GM12878 (cell line): ENCODE results near the gene PRTFDC1. TPM values are rescaled to one million over a fixed set of nuclear protein-coding genes. Genes with fewer than 3 reads are reported as not detected.

Experiments used
- ATAC-seq: fragments of 200-7000 bp; cut with Tn5 transposase; 3 replicates; pipeline ENCODE4 v1.9.1; 2020; ENCODE audit warnings: mild to moderate bottlenecking, moderate library complexity
- BruUV-seq: library from RNA; stranded (reverse); fragments of 400-500 nt; replicated peaks from 2 replicates; lab custom pipeline; 2021; lab: Mats Ljungman, UMichigan
- CTCF ChIA-PET: fragments of 300-600 bp; sonication (Branson Sonifier 250); formaldehyde crosslinking; extraction: SDS; loops from one replicate; lab custom pipeline; 2021; ENCODE audit warnings: inconsistent platforms; lab: Yijun Ruan, JAX
- POLR2A ChIA-PET: fragments of 350-600 bp; formaldehyde crosslinking; extraction: SDS; loops from one replicate; lab custom pipeline; 2021; ENCODE audit warnings: inconsistent platforms; lab: Charles Lee
- RAD21 ChIA-PET: fragments of 300-600 bp; sonication (Branson Sonifier 250); formaldehyde crosslinking; loops from one replicate; lab custom pipeline; 2023; ENCODE audit warnings: antibody characterized with exemption; ENCODE audit not compliant: unreplicated experiment; lab: Charles Lee
- SMC1A ChIA-PET: fragments of 300-600 bp; sonication (Branson Sonifier 250); formaldehyde crosslinking; loops from one replicate; lab custom pipeline; 2023; ENCODE audit not compliant: unreplicated experiment, uncharacterized antibody; lab: Charles Lee
- DNase-seq: peaks from one replicate; pipeline ENCODE4 v3.0.0-alpha.2; 2011; ENCODE audit warnings: low read depth, low spot score
- FAIRE-seq: peaks from 3 replicates; lab custom pipeline; 2011; peaks lifted over from hg19 to GRCh38; lab: Jason Lieb, UNC
- H2AFZ ChIP-seq: 2 replicates; pipeline ENCODE4 v1.6.0; 2011; ENCODE audit warnings: low read depth, low read length, control low read depth; ENCODE audit not compliant: control insufficient read depth
- H3K27ac ChIP-seq: 2 replicates; pipeline ENCODE4 v1.5.1; 2011; ENCODE audit warnings: control low read depth; ENCODE audit not compliant: control insufficient read depth, insufficient read depth
- H3K27me3 ChIP-seq, 2 experiments: replicated peaks in 1 of 2; 2 replicates each; pipeline versions ENCODE4 v1.6.0 to v1.6.1; 2011; ENCODE audit warnings: low read length in 1 of 2; ENCODE audit not compliant: control insufficient read depth in 2 of 2, insufficient read depth in 2 of 2
- H3K36me3 ChIP-seq, 2 experiments: 2 replicates each; pipeline ENCODE4 v1.5.1; 2011; ENCODE audit warnings: low read length in 1 of 2; ENCODE audit not compliant: control insufficient read depth in 2 of 2, insufficient read depth in 2 of 2
- H3K4me1 ChIP-seq: 2 replicates; pipeline ENCODE4 v1.6.1; 2011; ENCODE audit warnings: mild to moderate bottlenecking, low read length, moderate library complexity, mixed read lengths; ENCODE audit not compliant: control insufficient read depth, insufficient read depth
- H3K4me2 ChIP-seq: 2 replicates; pipeline ENCODE4 v1.6.0; 2011; ENCODE audit warnings: control low read depth; ENCODE audit not compliant: control insufficient read depth, insufficient read depth
- H3K4me3 ChIP-seq: fragments of 200-600 bp; sonication (generic); 2 replicates; pipeline ENCODE4 v1.5.1; 2016
- H3K79me2 ChIP-seq: 2 replicates; pipeline ENCODE4 v1.6.0; 2011; ENCODE audit warnings: low read length; ENCODE audit not compliant: control insufficient read depth, insufficient read depth
- H3K9ac ChIP-seq: 2 replicates; pipeline ENCODE4 v1.8.0; 2011; ENCODE audit warnings: low read length, control low read depth, mixed read lengths; ENCODE audit not compliant: control insufficient read depth, insufficient read depth
- H3K9me3 ChIP-seq: replicated peaks from 3 replicates; pipeline ENCODE4 v1.5.1; 2011; ENCODE audit warnings: mild to moderate bottlenecking, low read length; ENCODE audit not compliant: control insufficient read depth, insufficient read depth
- H4K20me1 ChIP-seq: 2 replicates; pipeline ENCODE4 v1.6.0; 2011; ENCODE audit not compliant: control insufficient read depth, insufficient read depth
- EED ChIP-seq: sonication (generic); IDR thresholded peaks from 2 replicates; pipeline ENCODE4 v1.6.1; 2016; ENCODE audit warnings: antibody characterized with exemption, low read depth
- HDGF ChIP-seq: fragments of 450-650 bp; IDR thresholded peaks from 2 replicates; pipeline ENCODE4 v1.6.1; 2016; ENCODE audit warnings: antibody characterized with exemption
- KDM1A ChIP-seq: fragments of 200-600 bp; sonication (generic); IDR thresholded peaks from 2 replicates; pipeline ENCODE4 v1.6.1; 2016; ENCODE audit warnings: borderline replicate concordance
- LARP7 ChIP-seq: fragments of 450-650 bp; IDR thresholded peaks from 2 replicates; pipeline ENCODE4 v1.6.1; 2017; ENCODE audit warnings: mild to moderate bottlenecking
- POLR2AphosphoS2 ChIP-seq: IDR thresholded peaks from 2 replicates; pipeline ENCODE4 v1.6.1; 2011; ENCODE audit warnings: low read depth, mild to moderate bottlenecking, low read length, improper control_type of control experiment, moderate library complexity
- RAD51 ChIP-seq: fragments of 450-650 bp; IDR thresholded peaks from 2 replicates; pipeline ENCODE4 v1.6.1; 2016; ENCODE audit warnings: moderate library complexity, mild to moderate bottlenecking, inconsistent platforms
- RELA ChIP-seq: fragments of 450-650 bp; IDR thresholded peaks from 2 replicates; pipeline ENCODE4 v1.8.0; 2014; ENCODE audit warnings: borderline replicate concordance; ENCODE audit not compliant: partially characterized antibody
- SUPT20H ChIP-seq: IDR thresholded peaks from 2 replicates; pipeline ENCODE4 v1.6.1; 2011; ENCODE audit warnings: low read depth, mild to moderate bottlenecking, low read length, moderate library complexity, borderline replicate concordance; ENCODE audit not compliant: control insufficient read depth
- TBL1XR1 ChIP-seq: IDR thresholded peaks from 2 replicates; pipeline ENCODE4 v1.6.1; 2012; ENCODE audit warnings: low read depth, low read length, improper control_type of control experiment
- ZBED1 ChIP-seq: IDR thresholded peaks from 2 replicates; pipeline ENCODE4 v1.6.1; 2016; ENCODE audit warnings: borderline replicate concordance
- ZNF24 ChIP-seq: fragments of 450-650 bp; IDR thresholded peaks from 2 replicates; pipeline ENCODE4 v1.6.1; 2017; ENCODE audit warnings: antibody characterized with exemption, mild to moderate bottlenecking
- in situ Hi-C: fragments of 300-500 bp; cut with MboI; formaldehyde crosslinking; loops from 9 replicates; pipeline ENCODE4 v1.14.3; 2018; ENCODE audit warnings: mixed read lengths
- intact Hi-C: fragments of 100-400 bp; cut with micrococcal nuclease; formaldehyde crosslinking; loops from one replicate; pipeline ENCODE4 v1.14.2; 2022; ENCODE audit not compliant: unreplicated experiment
- polyA plus RNA-seq, 11 experiments: library from polyadenylated mRNA; depleted of rRNA in 4 of 11; unstranded in 6 of 11; stranded (reverse) in 5 of 11; fragments of >200 nt; fragmentation: Nextera tagmentation in 4 of 11; fragmentation: Illumina TruSeq in 1 of 11; extraction: Ambion mirVana in 4 of 11; extraction: Trizol in 1 of 11; gene quantifications; 1 replicate in 1 of 11; 2 replicates in 10 of 11; pipeline versions ENCODE4 v1.2.1 to v1.2.3, GENCODE V29; 2011 to 2016; ENCODE audit warnings: inconsistent platforms in 2 of 11, missing spikeins in 2 of 11, low read depth in 1 of 11
- total RNA-seq, 4 experiments: library from RNA; depleted of rRNA in 3 of 4; stranded (reverse); fragments of >200 nt in 3 of 4; fragmentation: Illumina TruSeq in 1 of 4; extraction: Trizol in 1 of 4; gene quantifications; 2 replicates each; pipeline versions ENCODE4 v1.2.1 to v1.2.3, GENCODE V29; 2013 to 2021
- TF ChIP-seq, protein P1 (sequence below): IDR thresholded peaks from 2 replicates; pipeline ENCODE4 v1.6.1; 2011; ENCODE audit warnings: borderline replicate concordance, low read depth, mild to moderate bottlenecking, moderate library complexity, mixed read lengths, low read length; ENCODE audit not compliant: insufficient read depth; ENCODE audit errors: extremely low read length
- TF ChIP-seq, protein P2 (sequence below): fragments of 450-650 bp; IDR thresholded peaks from 2 replicates; pipeline ENCODE4 v1.6.1; 2016; ENCODE audit warnings: mild to moderate bottlenecking, moderate library complexity, borderline replicate concordance
- TF ChIP-seq, protein P3 (sequence below): fragments of 450-650 bp; IDR thresholded peaks from 2 replicates; pipeline ENCODE4 v1.6.1; 2017; ENCODE audit warnings: mild to moderate bottlenecking, moderate library complexity

The PRTFDC1 gene
- total and polyA plus RNA-seq, 10 of the 15 experiments (the other 5 are each of a cell fraction or from before 2014, with no cell fraction given), result 5.5 to 17.3 (median 11.3) TPM

DNA sequence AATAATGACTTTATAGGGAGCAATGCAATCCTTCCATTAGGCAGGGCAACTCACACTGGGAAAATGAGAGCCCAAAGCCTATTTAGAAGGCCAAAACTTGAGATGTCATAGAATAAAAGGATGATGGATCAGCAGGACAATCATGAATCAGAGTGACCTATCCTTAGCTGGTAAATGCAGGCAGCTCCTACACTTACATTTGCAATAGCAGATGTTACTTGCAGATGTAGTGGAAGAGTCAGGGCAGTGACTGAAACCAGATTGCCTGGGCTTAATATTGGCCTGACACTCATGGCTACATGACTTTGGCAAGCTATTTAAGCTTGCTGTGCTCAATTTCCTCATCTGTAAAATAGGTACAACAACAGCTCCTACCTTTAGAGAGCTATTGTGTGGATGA is 98.7 kb downstream of the PRTFDC1 start:
- Histone ChIP-seq H3K4me1 (no peaks in the 10 kb centered on the region), H3K4me3 (no peak overlapping the region), H2AFZ (no peak overlapping the region), H3K9me3 (no peaks in the 10 kb centered on the region), H3K4me2 (no peak overlapping the region), H3K36me3 (no peaks in the 10 kb centered on the region), H3K9ac (no peak overlapping the region), H4K20me1 (no peaks in the 10 kb centered on the region), H3K27me3 (no peaks in the 10 kb centered on the region), H3K27ac (no peak overlapping the region), H3K79me2 (no peaks in the 10 kb centered on the region)
- FAIRE-seq (no peak), DNase-seq (no peak), ATAC-seq (no peak)
- SMC1A ChIA-PET, result interaction anchor here (1.0 to 1.5 kb wide), 4 partner anchors 34 to 77 kb away, joined by 3 to 5 read pairs (median 3); no protein-coding TSS in a partner anchor
- intact Hi-C loops, result no loop called here
- no TSS peak for BruUV-seq
- in situ Hi-C loops, result no loop called here
- POLR2A ChIA-PET, result interaction anchor here (0.6 to 0.7 kb wide), 2 partner anchors 17 to 18 kb away, joined by 3 to 4 read pairs; no protein-coding TSS in a partner anchor
- CTCF ChIA-PET, result no interaction called here
- RAD21 ChIA-PET, result no interaction called here
- TF ChIP-seq HDGF, result no peak
- TF ChIP-seq RAD51, result no peak
- TF ChIP-seq, protein P1, sequence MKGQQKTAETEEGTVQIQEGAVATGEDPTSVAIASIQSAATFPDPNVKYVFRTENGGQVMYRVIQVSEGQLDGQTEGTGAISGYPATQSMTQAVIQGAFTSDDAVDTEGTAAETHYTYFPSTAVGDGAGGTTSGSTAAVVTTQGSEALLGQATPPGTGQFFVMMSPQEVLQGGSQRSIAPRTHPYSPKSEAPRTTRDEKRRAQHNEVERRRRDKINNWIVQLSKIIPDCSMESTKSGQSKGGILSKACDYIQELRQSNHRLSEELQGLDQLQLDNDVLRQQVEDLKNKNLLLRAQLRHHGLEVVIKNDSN, result no peak
- no peak for TF ChIP-seq TBL1XR1
- no peak for TF ChIP-seq RELA
- no peak for TF ChIP-seq EED
- no peak for TF ChIP-seq ZBED1
- no peak for TF ChIP-seq POLR2AphosphoS2
- TF ChIP-seq, protein P2, sequence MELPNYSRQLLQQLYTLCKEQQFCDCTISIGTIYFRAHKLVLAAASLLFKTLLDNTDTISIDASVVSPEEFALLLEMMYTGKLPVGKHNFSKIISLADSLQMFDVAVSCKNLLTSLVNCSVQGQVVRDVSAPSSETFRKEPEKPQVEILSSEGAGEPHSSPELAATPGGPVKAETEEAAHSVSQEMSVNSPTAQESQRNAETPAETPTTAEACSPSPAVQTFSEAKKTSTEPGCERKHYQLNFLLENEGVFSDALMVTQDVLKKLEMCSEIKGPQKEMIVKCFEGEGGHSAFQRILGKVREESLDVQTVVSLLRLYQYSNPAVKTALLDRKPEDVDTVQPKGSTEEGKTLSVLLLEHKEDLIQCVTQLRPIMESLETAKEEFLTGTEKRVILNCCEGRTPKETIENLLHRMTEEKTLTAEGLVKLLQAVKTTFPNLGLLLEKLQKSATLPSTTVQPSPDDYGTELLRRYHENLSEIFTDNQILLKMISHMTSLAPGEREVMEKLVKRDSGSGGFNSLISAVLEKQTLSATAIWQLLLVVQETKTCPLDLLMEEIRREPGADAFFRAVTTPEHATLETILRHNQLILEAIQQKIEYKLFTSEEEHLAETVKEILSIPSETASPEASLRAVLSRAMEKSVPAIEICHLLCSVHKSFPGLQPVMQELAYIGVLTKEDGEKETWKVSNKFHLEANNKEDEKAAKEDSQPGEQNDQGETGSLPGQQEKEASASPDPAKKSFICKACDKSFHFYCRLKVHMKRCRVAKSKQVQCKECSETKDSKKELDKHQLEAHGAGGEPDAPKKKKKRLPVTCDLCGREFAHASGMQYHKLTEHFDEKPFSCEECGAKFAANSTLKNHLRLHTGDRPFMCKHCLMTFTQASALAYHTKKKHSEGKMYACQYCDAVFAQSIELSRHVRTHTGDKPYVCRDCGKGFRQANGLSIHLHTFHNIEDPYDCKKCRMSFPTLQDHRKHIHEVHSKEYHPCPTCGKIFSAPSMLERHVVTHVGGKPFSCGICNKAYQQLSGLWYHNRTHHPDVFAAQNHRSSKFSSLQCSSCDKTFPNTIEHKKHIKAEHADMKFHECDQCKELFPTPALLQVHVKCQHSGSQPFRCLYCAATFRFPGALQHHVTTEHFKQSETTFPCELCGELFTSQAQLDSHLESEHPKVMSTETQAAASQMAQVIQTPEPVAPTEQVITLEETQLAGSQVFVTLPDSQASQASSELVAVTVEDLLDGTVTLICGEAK, result no peak
- no peak for TF ChIP-seq ZNF24
- TF ChIP-seq, protein P3, sequence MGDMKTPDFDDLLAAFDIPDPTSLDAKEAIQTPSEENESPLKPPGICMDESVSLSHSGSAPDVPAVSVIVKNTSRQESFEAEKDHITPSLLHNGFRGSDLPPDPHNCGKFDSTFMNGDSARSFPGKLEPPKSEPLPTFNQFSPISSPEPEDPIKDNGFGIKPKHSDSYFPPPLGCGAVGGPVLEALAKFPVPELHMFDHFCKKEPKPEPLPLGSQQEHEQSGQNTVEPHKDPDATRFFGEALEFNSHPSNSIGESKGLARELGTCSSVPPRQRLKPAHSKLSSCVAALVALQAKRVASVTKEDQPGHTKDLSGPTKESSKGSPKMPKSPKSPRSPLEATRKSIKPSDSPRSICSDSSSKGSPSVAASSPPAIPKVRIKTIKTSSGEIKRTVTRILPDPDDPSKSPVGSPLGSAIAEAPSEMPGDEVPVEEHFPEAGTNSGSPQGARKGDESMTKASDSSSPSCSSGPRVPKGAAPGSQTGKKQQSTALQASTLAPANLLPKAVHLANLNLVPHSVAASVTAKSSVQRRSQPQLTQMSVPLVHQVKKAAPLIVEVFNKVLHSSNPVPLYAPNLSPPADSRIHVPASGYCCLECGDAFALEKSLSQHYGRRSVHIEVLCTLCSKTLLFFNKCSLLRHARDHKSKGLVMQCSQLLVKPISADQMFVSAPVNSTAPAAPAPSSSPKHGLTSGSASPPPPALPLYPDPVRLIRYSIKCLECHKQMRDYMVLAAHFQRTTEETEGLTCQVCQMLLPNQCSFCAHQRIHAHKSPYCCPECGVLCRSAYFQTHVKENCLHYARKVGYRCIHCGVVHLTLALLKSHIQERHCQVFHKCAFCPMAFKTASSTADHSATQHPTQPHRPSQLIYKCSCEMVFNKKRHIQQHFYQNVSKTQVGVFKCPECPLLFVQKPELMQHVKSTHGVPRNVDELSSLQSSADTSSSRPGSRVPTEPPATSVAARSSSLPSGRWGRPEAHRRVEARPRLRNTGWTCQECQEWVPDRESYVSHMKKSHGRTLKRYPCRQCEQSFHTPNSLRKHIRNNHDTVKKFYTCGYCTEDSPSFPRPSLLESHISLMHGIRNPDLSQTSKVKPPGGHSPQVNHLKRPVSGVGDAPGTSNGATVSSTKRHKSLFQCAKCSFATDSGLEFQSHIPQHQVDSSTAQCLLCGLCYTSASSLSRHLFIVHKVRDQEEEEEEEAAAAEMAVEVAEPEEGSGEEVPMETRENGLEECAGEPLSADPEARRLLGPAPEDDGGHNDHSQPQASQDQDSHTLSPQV, result no peak
- no peak for TF ChIP-seq LARP7
- TF ChIP-seq KDM1A, result no peak
- no peak for TF ChIP-seq SUPT20H
